HPDE6-E6E7 (cell line): Measurements from ENCODE around the gene EEPD1.

Source experiments
- DNase-seq: peaks from one replicate; pipeline ENCODE4 v3.0.0; 2011; ENCODE audit warnings: missing footprints; ENCODE audit errors: extremely low spot score

Gene EEPD1

GRCh38 chr7:36154255-36155212 is 1.5 kb downstream of the EEPD1 start:
- DNase-seq = no peak

- DNase-seq = no peak
Observed at GRCh38 chr7:36155811-36156361, 2.8 kb downstream of the EEPD1 start.

- no peak for DNase-seq
Observed at GRCh38 chr7:36157527-36158320, 4.7 kb downstream of the EEPD1 start.

GRCh38 chr7:36158321-36158605 is 5.2 kb downstream of the EEPD1 start:
- DNase-seq = no peak

- DNase-seq = no peak
Observed at GRCh38 chr7:36159618-36160017, 6.6 kb downstream of the EEPD1 start.

GRCh38 chr7:36160313-36160712 is 7.3 kb downstream of the EEPD1 start:
- no peak for DNase-seq

- peak; percentile 43 for DNase-seq
Observed at GRCh38 chr7:36161996-36162395, 8.9 kb downstream of the EEPD1 start.

GRCh38 chr7:36165059-36165458 is 12.0 kb downstream of the EEPD1 start:
- DNase-seq = no peak

- DNase-seq = no peak
Observed at GRCh38 chr7:36165802-36166201, 12.7 kb downstream of the EEPD1 start.

GRCh38 chr7:36167403-36168050 is 14.5 kb downstream of the EEPD1 start:
- DNase-seq = no peak

GRCh38 chr7:36171503-36171902 is 18.4 kb downstream of the EEPD1 start:
- DNase-seq = no peak

- DNase-seq = no peak
Observed at GRCh38 chr7:36175886-36176285, 22.8 kb downstream of the EEPD1 start.

GRCh38 chr7:36176697-36177096 is 23.6 kb downstream of the EEPD1 start:
- DNase-seq = no peak

- DNase-seq = no peak
Observed at GRCh38 chr7:36180121-36180520, 27.1 kb downstream of the EEPD1 start.

GRCh38 chr7:36181668-36182067 is 28.6 kb downstream of the EEPD1 start:
- no peak for DNase-seq

- DNase-seq = no peak
Observed at GRCh38 chr7:36182854-36183604, 30.0 kb downstream of the EEPD1 start.

GRCh38 chr7:36185092-36185491 is 32.0 kb downstream of the EEPD1 start:
- no peak for DNase-seq

GRCh38 chr7:36185756-36186155 is 32.7 kb downstream of the EEPD1 start:
- no peak for DNase-seq

GRCh38 chr7:36186359-36187121 is 33.5 kb downstream of the EEPD1 start:
- no peak for DNase-seq

- no peak for DNase-seq
Observed at GRCh38 chr7:36188266-36188665, 35.2 kb downstream of the EEPD1 start.

- no peak for DNase-seq
Observed at GRCh38 chr7:36188906-36189305, 35.9 kb downstream of the EEPD1 start.
